GM19372 (cell line): ENCODE results near the gene SEZ6L2.
"Not testable (repeated sequence)": the region's sequence is repeated elsewhere in the genome, so short reads cannot be mapped to it uniquely, and the experiment has no call there.

Source experiments
- ATAC-seq: cut with Tn5 transposase; IDR thresholded peaks from one replicate; pipeline ENCODE4 v1.9.1; 2021; ENCODE audit warnings: mild to moderate bottlenecking, low read depth, moderate library complexity; ENCODE audit not compliant: unreplicated experiment

The SEZ6L2 gene

GRCh38 chr16:29899516-29900101, at the start of gene SEZ6L2:
Gene SEZ6L2 (minus strand): TSS chr16:29899550. CDS start chr16:29899019, 531 bp downstream.
- ATAC-seq = no peak

- no peak for ATAC-seq
Observed at GRCh38 chr16:29947897-29948296, 48.5 kb upstream of the SEZ6L2 start.

- ATAC-seq = no peak
Observed at GRCh38 chr16:29943846-29944799, 44.8 kb upstream of the SEZ6L2 start.

GRCh38 chr16:29940656-29941055, 41.3 kb upstream of the SEZ6L2 start:
- no peak for ATAC-seq

GRCh38 chr16:29931750-29932149, 32.4 kb upstream of the SEZ6L2 start:
- ATAC-seq = not testable (repeated sequence)

GRCh38 chr16:29927070-29927905, 27.9 kb upstream of the SEZ6L2 start:
- no peak for ATAC-seq

- no peak for ATAC-seq
Observed at GRCh38 chr16:29926711-29927052, 27.3 kb upstream of the SEZ6L2 start.

GRCh38 chr16:29925781-29926710, 26.7 kb upstream of the SEZ6L2 start, which contains the start of gene KCTD13:
Gene KCTD13 (minus strand): TSS chr16:29926226. CDS start chr16:29926033, 193 bp downstream.
- ATAC-seq = peak; percentile 95

- no peak for ATAC-seq
Observed at GRCh38 chr16:29925105-29925756, 25.9 kb upstream of the SEZ6L2 start.

- ATAC-seq = no peak
Observed at GRCh38 chr16:29922986-29923501, 23.7 kb upstream of the SEZ6L2 start.

GRCh38 chr16:29922326-29922725, 23.0 kb upstream of the SEZ6L2 start:
- ATAC-seq = no peak

- ATAC-seq = no peak
Observed at GRCh38 chr16:29921034-29921385, 21.7 kb upstream of the SEZ6L2 start.

- no peak for ATAC-seq
Observed at GRCh38 chr16:29920288-29921033, 21.1 kb upstream of the SEZ6L2 start.

GRCh38 chr16:29916979-29917378, 17.6 kb upstream of the SEZ6L2 start:
- no peak for ATAC-seq

GRCh38 chr16:29915590-29916247, 16.4 kb upstream of the SEZ6L2 start:
- ATAC-seq = no peak

- ATAC-seq = no peak
Observed at GRCh38 chr16:29913514-29913913, 14.2 kb upstream of the SEZ6L2 start.

GRCh38 chr16:29912087-29912486, 12.7 kb upstream of the SEZ6L2 start:
- ATAC-seq = no peak

GRCh38 chr16:29911676-29912010, 12.3 kb upstream of the SEZ6L2 start:
- ATAC-seq = no peak
